HEK293 (cell line): ENCODE measurements around the gene GPR107.

Source experiments
- CTCF ChIA-PET: fragments of 350-600 bp; formaldehyde crosslinking; extraction: SDS; loops from one replicate; lab custom pipeline; 2021; ENCODE audit warnings: antibody characterized with exemption; lab: Yijun Ruan, JAX
- POLR2A ChIA-PET: fragments of 300-600 bp; formaldehyde crosslinking; extraction: SDS; loops from one replicate; lab custom pipeline; 2020; ENCODE audit warnings: antibody characterized with exemption, inconsistent platforms; lab: Yijun Ruan, JAX
- H3K27ac ChIP-seq: fragments of 200-500 bp; sonication (Bioruptor generic); 2 replicates; pipeline ENCODE4 v1.5.1; 2014; ENCODE audit warnings: low read depth, low read length, control low read depth, inconsistent platforms; ENCODE audit errors: extremely low read depth
- H3K36me3 ChIP-seq, 2 experiments: fragments of 200-500 bp in 1 of 2; sonication (Bioruptor generic) in 1 of 2; 1 replicate in 1 of 2; 2 replicates in 1 of 2; pipeline ENCODE4 v1.5.1; 2014 to 2017; ENCODE audit warnings: inconsistent platforms in 2 of 2, low read length in 2 of 2; ENCODE audit not compliant: control insufficient read depth in 2 of 2, insufficient read depth in 1 of 2
- H3K4me1 ChIP-seq: fragments of 200-500 bp; sonication (Bioruptor generic); 2 replicates; pipeline ENCODE4 v1.5.1; 2014; ENCODE audit warnings: mild to moderate bottlenecking, low read length, inconsistent platforms; ENCODE audit not compliant: control insufficient read depth, insufficient read depth
- H3K4me3 ChIP-seq: 2 replicates; pipeline ENCODE4 v1.5.1; 2011; ENCODE audit warnings: low read depth, mild to moderate bottlenecking, control low read depth, low read length, moderate library complexity
- H3K9me3 ChIP-seq: fragments of 200-500 bp; sonication (Bioruptor generic); 2 replicates; pipeline ENCODE4 v1.5.1; 2014; ENCODE audit warnings: low read depth, low read length, inconsistent platforms; ENCODE audit not compliant: control insufficient read depth, insufficient read depth
- CTCF ChIP-seq: fragments of 450-650 bp; formaldehyde crosslinking; IDR thresholded peaks from 2 replicates; pipeline ENCODE4 v1.5.1; 2016; ENCODE audit warnings: missing biosample characterization, missing genetic modification characterization
- GLIS1 ChIP-seq: fragments of 450-650 bp; formaldehyde crosslinking; IDR thresholded peaks from 2 replicates; pipeline ENCODE4 v1.5.1; 2016; ENCODE audit warnings: missing biosample characterization, missing genetic modification characterization
- MEIS1 ChIP-seq: sonication (generic); formaldehyde crosslinking; IDR thresholded peaks from 2 replicates; pipeline ENCODE4 v1.8.1; 2022; ENCODE audit warnings: missing genetic modification reagents, mild to moderate bottlenecking, borderline replicate concordance
- OSR2 ChIP-seq: fragments of 450-650 bp; formaldehyde crosslinking; IDR thresholded peaks from 2 replicates; pipeline ENCODE4 v1.5.1; 2016; ENCODE audit warnings: missing biosample characterization, missing genetic modification characterization
- PRDM10 ChIP-seq: fragments of 450-650 bp; formaldehyde crosslinking; IDR thresholded peaks from 2 replicates; pipeline ENCODE4 v1.5.1; 2016; ENCODE audit warnings: missing biosample characterization, missing genetic modification characterization
- ZIC2 ChIP-seq: fragments of 450-650 bp; formaldehyde crosslinking; IDR thresholded peaks from 2 replicates; pipeline ENCODE4 v1.5.1; 2016; ENCODE audit warnings: missing biosample characterization, missing genetic modification characterization
- ZNF10 ChIP-seq: fragments of 450-650 bp; formaldehyde crosslinking; IDR thresholded peaks from 2 replicates; pipeline ENCODE4 v1.5.1; 2017; ENCODE audit warnings: missing biosample characterization, missing genetic modification characterization
- ZNF214 ChIP-seq: fragments of 450-650 bp; formaldehyde crosslinking; IDR thresholded peaks from 2 replicates; pipeline ENCODE4 v1.5.1; 2017; ENCODE audit warnings: missing biosample characterization, mild to moderate bottlenecking, missing genetic modification characterization, borderline replicate concordance
- ZNF302 ChIP-seq: fragments of 450-650 bp; formaldehyde crosslinking; IDR thresholded peaks from 2 replicates; pipeline ENCODE4 v1.5.1; 2016; ENCODE audit warnings: missing biosample characterization, missing genetic modification characterization, low read depth
- ZNF404 ChIP-seq: fragments of 450-650 bp; formaldehyde crosslinking; IDR thresholded peaks from 2 replicates; pipeline ENCODE4 v1.5.1; 2017; ENCODE audit warnings: missing biosample characterization, missing genetic modification characterization
- ZNF558 ChIP-seq: fragments of 450-650 bp; formaldehyde crosslinking; IDR thresholded peaks from 2 replicates; pipeline ENCODE4 v1.5.1; 2016; ENCODE audit warnings: missing biosample characterization, missing genetic modification characterization
- ZNF561 ChIP-seq: fragments of 450-650 bp; IDR thresholded peaks from 2 replicates; pipeline ENCODE4 v1.5.1; 2018; ENCODE audit warnings: missing biosample characterization, missing genetic modification characterization, borderline replicate concordance
- ZNF777 ChIP-seq: fragments of 450-650 bp; formaldehyde crosslinking; IDR thresholded peaks from 2 replicates; pipeline ENCODE4 v1.5.1; 2017; ENCODE audit warnings: missing biosample characterization, missing genetic modification characterization, borderline replicate concordance
- TF ChIP-seq, protein P1 (sequence below): fragments of 450-650 bp; formaldehyde crosslinking; IDR thresholded peaks from 2 replicates; pipeline ENCODE4 v1.5.1; 2016; ENCODE audit warnings: missing biosample characterization, missing genetic modification characterization
- TF ChIP-seq, protein P2 (sequence below): fragments of 450-650 bp; formaldehyde crosslinking; IDR thresholded peaks from 2 replicates; pipeline ENCODE4 v1.5.1; 2016; ENCODE audit warnings: missing biosample characterization, missing genetic modification characterization

The GPR107 gene

DNA sequence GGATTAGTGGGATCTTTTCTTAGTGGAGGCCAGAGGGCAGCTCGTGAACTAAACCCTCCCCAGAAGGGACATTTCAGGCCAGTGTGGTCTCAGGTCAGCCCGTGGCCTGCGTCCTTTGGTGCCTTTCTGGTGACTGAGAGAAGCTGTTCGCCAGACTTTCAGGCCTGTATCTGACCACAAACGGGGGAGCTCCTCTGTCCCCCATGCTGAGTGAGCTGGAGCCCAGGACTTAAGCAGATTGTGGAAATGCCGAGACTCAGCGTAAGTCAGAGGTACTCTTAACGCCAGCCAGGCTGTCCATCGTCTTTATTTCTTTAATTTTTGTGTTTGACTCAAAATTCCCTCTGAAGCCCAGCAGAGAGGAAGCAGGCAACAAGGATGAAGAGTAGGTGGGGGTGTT lies 63.7 kb downstream of the GPR107 start (continued):
- TF ChIP-seq ZNF558 (tag by site-specific recombination): no peak
- no peak for TF ChIP-seq ZNF777 (tag by site-specific recombination)
- no peak for TF ChIP-seq ZNF302 (tag by site-specific recombination)
- TF ChIP-seq CTCF (tag by site-specific recombination): no peak
- TF ChIP-seq, protein P1, sequence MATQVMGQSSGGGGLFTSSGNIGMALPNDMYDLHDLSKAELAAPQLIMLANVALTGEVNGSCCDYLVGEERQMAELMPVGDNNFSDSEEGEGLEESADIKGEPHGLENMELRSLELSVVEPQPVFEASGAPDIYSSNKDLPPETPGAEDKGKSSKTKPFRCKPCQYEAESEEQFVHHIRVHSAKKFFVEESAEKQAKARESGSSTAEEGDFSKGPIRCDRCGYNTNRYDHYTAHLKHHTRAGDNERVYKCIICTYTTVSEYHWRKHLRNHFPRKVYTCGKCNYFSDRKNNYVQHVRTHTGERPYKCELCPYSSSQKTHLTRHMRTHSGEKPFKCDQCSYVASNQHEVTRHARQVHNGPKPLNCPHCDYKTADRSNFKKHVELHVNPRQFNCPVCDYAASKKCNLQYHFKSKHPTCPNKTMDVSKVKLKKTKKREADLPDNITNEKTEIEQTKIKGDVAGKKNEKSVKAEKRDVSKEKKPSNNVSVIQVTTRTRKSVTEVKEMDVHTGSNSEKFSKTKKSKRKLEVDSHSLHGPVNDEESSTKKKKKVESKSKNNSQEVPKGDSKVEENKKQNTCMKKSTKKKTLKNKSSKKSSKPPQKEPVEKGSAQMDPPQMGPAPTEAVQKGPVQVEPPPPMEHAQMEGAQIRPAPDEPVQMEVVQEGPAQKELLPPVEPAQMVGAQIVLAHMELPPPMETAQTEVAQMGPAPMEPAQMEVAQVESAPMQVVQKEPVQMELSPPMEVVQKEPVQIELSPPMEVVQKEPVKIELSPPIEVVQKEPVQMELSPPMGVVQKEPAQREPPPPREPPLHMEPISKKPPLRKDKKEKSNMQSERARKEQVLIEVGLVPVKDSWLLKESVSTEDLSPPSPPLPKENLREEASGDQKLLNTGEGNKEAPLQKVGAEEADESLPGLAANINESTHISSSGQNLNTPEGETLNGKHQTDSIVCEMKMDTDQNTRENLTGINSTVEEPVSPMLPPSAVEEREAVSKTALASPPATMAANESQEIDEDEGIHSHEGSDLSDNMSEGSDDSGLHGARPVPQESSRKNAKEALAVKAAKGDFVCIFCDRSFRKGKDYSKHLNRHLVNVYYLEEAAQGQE (tag by site-specific recombination): no peak
- TF ChIP-seq ZNF561 (tag by site-specific recombination): no peak
- TF ChIP-seq ZNF10 (tag by site-specific recombination): no peak
- TF ChIP-seq ZNF404 (tag by site-specific recombination): no peak

GRCh38 chr9:130117816-130118632 lies 64.3 kb downstream of the GPR107 start:
- TF ChIP-seq ZIC2 (tag by site-specific recombination) (peak; percentile 35), OSR2 (peak; percentile 16; the same call in 1 of the 2 replicates), GLIS1 (tag by site-specific recombination) (peak; percentile 21; the same call in 1 of the 2 replicates), MEIS1 (CRISPR knock-in tag) (no peak)
- Histone ChIP-seq H3K36me3 (peaks cover 0 to 20% of the 10 kb centered on the region in 2 experiments; a peak in 2 of 3 replicates), H3K9me3 (no peaks in the 10 kb centered on the region), H3K4me3 (no peak overlapping the region), H3K27ac (no peak overlapping the region), H3K4me1 (peaks cover 8% of the 10 kb centered on the region; the same call in 1 of the 2 replicates)
- POLR2A ChIA-PET: no interaction called here
- CTCF ChIA-PET: interaction anchor here (0.6 to 2.9 kb wide), 9 partner anchors 8 to 225 kb away, joined by 3 to 26 read pairs (median 3); no protein-coding TSS in a partner anchor

DNA sequence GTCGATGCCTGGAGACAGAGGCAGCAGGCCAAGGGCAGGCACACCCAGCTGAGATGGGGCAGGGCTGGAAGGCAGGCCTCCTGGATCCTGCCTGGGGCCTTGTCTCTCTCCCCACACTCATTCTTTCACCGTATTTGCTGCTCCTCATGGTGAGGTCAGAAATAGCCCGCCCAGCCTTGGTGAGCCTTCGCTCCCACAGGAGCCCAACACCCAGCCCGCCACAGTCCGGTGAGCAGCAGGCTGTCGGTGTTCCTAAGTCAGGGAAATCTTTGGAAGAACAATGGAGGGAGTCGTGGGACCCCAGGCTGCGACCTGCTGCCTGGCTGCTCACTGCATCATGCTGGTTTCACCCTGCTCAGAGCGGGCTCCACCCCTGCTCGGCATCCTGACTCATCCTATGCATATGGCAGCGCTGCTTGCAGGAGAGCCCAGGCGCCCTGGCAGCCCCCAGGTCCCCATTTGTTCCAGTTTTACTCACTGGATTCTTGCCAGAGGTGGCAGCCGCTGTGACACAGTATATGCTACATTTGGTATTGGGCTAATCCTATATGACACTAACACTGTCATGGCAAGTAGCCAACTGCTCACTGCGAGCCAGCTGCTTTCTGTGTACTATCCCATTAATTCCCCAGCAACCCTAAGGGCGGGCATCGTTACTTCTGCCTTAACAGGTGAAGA lies 65.3 kb downstream of the GPR107 start:
- no peaks in the 10 kb centered on the region for H3K9me3 ChIP-seq
- CTCF ChIA-PET: interaction anchor here (0.5 to 1.9 kb wide), 9 partner anchors 10 to 748 kb away, joined by 3 to 10 read pairs (median 4); no protein-coding TSS in a partner anchor
- peaks cover 8% of the 10 kb centered on the region; the same call in 1 of the 2 replicates for H3K4me1 ChIP-seq
- POLR2A ChIA-PET: interaction anchor here (1.1 to 2.3 kb wide), 2 partner anchors 10 to 27 kb away, joined by 8 read pairs; no protein-coding TSS in a partner anchor
- H3K27ac ChIP-seq: 0 out of 2 replicates have a peak overlapping the region, but pooled peaks have one; percentile 41
- H3K4me3 ChIP-seq: no peak overlapping the region
- H3K36me3 ChIP-seq: peaks cover 0 to 20% of the 10 kb centered on the region in 2 experiments; a peak in 2 of 3 replicates
- TF ChIP-seq PRDM10 (tag by site-specific recombination) (peak; percentile 57), ZNF214 (tag by site-specific recombination) (no peak)
- TF ChIP-seq, protein P2, sequence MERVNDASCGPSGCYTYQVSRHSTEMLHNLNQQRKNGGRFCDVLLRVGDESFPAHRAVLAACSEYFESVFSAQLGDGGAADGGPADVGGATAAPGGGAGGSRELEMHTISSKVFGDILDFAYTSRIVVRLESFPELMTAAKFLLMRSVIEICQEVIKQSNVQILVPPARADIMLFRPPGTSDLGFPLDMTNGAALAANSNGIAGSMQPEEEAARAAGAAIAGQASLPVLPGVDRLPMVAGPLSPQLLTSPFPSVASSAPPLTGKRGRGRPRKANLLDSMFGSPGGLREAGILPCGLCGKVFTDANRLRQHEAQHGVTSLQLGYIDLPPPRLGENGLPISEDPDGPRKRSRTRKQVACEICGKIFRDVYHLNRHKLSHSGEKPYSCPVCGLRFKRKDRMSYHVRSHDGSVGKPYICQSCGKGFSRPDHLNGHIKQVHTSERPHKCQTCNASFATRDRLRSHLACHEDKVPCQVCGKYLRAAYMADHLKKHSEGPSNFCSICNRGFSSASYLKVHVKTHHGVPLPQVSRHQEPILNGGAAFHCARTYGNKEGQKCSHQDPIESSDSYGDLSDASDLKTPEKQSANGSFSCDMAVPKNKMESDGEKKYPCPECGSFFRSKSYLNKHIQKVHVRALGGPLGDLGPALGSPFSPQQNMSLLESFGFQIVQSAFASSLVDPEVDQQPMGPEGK (tag by site-specific recombination): peak; percentile 66
